CD1c-positive myeloid dendritic cell (primary cell): Measurements from ENCODE around the gene SPAG4.

Experiments
- DNase-seq: peaks from one replicate; pipeline ENCODE4 v3.0.0-alpha.2; 2016; ENCODE audit errors: extremely low spot score

Gene SPAG4

DNA sequence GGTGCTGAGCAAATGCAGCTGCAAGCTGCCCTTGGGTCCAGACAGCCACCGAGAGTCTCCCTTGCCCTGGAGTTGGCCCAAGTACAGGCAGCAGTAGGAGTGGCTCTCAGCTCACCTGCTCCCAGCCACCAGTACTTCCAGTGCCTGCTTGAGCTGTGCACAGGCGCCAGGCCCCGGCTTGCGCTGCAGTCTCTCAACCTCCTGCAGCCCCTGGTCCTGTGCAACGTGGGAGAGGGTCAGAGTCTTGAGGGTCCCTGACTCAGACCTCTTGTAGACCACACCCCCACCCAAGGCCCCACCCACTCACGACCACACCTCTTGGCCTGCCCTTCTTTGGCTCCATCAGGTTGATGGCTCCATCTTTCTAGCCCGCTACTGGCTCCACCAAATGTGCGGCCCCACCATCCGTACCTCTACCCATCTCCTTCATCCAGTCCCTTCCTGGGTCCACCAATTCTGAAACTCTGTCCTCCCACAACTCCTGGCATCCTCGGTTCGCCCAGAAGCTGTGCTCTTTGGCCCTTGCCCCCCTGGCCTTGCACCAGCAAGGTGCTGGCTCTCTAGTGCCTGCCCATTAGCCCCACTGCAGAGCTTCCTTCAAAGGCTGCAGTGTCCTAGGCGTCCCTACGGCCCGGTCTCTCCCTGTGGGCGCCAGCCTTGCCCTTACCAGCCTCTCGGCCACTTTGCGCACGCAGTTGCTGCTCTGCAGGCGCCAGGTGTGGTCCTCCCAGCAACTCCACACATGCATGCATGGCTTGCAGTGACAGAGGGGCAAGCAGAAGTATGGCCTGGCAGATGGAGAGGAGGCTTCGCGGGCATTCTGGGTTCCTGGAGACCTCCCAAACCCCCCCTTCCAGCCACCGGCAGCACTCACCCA is 16.5 kb upstream of the SPAG4 start:
- no peak for DNase-seq

DNA sequence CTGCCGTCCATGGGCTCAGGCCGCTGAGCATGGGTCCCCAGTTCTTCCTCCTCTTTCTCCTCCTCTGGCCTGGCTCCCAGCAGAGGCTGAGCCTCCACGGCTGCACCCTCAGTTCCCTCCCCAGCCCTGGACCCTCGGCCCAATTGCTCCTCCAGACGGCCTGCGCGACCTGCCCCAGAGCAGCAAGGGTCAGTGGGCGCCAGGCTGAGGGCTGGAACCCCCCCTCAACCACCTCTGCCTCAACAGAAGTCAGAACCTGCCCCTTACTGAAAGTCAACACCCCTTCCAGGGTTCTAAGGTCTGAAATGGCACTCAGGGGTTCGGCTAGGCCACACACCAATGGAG is 15.9 kb upstream of the SPAG4 start:
- no peak for DNase-seq

DNA sequence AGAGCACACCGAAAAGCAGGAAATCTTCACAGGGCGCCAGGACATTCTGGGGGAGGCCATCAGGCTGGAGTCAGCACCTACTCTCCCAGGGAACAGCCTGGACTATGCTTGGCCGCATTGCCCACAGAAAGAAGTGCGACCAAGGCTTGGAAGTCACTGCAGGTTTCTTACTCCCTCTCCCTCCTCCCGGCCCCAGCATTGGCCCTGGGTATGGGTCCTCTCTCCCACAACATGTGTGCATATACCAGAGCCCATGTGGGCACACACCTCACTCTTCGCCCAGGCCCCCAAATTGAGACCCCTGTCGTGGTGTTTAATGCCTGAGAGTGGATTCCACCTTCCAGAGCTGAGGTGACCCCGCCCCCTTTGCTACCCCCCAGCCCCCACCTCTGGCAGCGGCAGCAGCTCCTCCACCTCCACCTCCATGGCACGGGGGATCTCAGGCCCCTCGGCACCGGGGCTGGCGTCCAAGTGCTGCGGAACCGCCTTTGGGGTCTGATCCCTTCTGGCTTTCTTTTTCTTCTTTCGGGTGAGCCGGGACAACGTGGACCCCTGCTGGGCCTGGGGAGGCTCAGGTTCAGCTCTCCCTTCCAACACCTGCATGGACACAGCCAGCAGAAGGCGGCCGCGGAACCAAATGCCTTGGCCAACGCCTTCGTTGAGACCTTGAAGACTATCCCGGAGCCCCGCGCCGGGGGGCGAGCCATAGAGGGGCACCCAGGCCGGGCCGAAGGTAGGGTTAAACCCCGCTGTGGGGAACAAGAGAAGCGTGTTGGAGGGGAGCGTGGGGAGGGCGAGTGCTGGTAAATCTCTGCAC is 15.2 kb upstream of the SPAG4 start:
- no peak for DNase-seq

DNA sequence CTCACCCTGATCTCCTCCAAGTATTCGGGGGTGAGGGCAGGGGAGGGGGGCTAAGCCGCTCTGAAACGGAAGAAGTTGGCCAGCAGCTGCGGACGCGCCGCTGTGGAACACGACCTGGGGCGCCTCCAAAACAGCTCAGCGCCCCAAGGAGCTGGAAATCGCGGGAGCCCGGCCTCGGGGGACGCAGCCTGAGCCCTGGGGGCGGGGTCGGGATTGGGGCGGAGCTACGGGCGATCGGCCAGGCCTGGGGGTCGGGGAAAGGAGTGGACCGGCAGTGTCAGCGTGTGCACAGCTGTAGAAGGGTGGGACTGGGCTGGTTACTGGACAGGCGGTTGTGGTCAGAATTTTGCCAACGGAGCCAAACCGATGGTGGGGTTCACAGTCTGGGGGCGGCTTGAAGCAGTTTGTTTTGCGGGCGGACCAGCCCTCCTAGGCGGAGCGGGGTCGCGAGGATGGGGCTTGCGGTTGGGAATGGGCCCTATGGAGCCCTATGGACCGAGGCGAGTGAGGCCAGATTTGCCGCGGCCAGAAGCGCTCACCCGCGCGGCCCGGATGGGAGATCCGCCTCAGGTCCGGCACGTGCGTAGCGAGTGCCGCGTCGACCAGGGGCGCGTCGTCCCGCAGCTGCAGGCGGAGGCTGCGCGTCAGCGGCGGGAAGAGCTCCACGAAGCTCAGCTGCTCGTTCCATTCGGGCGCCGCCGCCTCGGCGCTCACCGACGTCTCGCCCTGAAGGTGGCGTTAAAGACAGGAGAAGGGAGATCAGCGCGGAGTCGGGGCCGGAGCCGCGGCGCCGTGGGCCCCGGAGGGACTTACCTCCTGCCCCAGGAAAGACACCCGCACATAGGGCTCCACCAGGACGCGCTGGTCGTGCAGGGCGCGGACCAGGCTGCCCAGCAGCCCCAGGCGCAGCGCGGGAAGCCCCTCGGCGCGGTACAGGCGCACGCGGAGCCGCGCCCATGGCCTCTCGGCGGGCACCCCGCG is 14.3 kb upstream of the SPAG4 start:
- peak; percentile 83 for DNase-seq

DNA sequence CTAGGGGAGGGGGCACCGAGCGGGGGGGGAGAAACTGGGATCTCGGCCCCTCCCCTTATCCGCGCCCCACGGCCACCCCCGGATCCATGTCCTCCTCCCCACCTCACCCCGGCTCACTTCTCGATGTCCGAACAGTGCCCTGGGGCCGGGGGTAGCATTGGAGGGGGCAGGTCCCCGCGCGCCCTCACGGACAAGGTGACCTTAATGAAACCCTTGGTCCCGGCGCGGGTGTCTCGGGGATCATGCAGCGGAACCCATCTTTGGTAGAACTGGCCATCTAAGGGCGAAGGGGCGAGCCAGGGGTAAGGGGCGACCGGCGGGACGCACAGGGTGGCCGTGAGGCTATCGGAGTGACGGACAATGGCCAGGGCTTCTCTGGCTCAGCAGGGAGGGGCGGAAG is 13.6 kb upstream of the SPAG4 start:
- no peak for DNase-seq

DNA sequence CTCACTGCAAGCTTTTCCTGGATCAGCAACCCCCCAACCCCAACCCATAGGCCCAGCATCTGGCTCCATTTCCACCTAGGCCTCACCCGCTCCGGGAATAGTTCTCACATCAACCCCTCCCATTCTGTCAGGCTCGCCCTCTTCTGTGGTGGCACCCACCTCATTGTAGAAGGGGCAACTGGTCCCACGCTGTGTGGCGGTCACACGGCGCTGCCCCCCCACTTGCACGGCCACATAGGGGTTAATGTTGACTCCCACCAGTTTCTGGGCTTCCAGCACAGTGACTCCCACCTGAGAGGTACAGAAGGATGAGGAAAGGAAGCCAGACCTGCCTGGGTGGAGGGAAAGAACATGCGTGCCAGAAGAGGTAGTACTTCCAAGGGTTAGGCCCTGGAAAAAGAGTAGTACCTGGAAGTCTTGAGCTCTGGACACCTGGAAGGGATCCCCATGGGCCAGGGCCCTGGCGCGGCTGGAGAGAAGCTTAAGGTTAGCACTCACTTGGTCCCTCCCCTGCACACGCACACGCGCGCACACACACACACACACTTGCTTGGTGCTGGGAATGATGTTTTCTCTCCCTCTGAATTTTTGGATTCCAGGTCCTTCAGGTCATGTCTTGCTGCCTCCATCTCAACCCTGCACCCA is 12.7 kb upstream of the SPAG4 start:
- DNase-seq, result no peak

DNA sequence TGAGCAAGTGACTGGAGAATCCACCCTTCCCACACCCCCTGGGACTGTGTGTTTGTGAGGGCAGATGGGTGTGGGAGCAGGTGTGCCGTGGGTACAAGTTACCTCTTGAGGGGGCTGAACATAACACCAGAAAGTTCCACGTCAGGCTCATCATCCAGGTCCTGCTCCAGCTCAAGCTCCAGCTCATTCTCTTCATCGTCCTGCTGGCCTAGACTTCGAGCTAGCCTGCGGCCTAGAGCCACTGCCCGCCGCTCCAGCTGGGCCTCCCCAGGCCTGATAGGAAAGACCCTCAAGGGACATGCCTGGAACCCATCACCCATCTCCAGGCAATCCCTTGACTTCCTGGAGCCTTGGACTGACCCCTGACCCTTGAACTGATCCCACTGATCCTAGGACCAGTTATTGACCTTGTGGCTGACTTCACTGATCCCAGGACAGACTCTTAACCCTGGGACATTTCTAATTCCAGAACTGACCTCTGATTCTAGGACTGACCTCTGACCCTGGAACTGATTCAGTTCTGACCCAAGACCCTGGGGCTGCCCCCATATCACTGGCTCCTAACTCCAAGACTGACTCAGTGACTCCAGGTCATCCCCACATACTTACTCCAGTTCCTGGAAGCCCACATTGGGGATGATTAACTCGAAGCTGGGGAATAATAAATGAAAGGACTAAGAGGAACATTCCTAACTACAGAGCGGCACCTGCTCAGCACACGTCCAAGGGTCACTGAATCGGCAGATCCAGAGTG is 11.8 kb upstream of the SPAG4 start:
- no peak for DNase-seq

DNA sequence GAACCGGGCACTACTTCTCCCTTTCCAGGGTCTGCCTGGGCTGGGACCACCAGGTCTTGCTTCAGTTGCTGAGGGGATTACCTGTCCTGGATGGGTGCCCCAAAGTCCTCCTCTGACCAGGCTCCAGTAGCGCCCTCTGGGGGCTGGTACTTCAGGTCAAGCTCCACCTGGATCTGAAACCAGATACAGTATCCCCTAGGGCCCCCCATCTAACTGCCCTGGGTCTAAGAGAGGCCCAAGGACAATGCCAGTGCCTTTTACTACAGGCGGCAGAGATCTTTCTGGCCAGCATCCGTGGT is 11.2 kb upstream of the SPAG4 start:
- DNase-seq, result no peak

DNA sequence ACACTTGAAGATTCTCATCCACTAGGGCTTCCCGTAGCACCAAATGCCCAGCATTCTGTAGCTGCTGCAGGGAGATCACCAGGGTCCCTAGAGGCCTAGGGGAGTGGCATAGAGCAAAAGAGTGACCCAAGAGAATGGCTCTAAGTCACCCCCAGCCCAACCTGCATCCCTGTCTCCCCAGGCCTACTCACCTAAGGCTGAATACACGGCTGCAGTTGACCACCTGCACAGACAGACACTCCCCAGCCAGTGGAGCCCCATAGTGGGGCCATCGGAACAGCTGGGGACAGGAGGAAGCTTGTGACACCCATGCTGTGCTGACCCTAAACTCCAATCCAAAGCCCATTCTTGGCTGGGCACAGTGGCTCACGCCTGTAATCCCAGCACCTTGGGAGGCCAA is 9.5 kb upstream of the SPAG4 start:
- no peak for DNase-seq

DNA sequence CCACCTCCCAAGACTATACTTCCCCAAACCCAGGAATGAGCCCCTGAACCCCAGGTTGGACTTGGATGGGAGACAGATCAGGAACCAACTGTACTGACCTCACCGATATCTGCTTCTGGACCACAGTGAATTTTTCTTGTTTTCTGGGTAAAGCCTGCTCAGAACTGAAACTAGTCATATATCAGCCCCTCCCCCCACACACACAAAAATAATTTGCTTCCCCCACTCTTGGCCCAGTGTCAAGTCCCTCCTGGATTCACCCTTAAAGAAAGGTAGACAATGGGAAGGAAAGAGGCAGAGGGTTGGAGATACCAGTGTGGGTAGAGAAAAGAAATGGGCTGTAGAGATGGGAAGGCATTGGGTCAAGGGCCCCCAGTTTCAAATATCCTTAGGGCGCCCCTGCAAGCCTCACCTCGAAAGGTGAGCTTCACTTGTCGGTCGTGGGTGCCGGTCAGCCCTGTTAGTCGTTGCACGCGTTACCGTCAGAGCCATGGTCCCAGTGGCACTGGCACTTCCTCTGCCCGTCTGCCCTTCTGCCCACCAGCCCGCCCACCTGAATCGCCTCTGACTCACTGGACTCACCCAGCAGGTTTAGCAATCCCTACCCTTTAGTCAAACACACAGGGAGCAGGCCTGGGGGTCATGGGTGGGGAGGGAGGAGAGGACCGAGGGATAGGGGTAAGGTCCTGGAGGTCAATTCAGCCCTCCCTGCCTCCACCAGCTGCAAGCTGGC is 8.5 kb upstream of the SPAG4 start:
- DNase-seq, result peak; percentile 79

DNA sequence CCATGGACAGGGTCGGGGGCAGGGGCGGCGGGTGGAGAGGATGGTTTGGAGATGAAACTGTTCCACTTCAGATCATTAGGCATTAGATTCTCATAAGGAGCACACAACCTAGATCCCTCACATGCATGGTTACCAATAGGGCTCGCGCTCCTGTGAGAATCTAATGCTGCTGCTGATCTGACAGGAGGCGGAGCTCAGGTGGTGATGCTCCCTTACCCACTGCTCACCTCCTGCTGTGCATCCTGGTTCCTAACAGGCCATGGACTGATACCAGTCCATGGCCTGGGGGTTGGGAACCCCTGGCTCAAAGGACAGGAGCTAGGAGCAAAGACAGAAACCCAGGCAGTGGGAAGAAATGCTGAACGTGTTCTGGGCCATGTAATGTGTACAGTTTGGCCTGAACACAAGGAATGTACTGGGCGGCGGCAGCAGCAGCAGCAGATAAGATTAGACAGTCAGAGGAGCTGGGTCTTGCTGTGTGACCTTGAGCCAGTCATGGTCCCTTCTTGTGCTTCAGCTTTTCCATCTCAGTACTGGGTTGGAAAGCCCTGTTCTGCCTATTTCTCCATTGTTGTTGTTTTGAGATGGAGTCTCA is 4.7 kb upstream of the SPAG4 start:
- no peak for DNase-seq

DNA sequence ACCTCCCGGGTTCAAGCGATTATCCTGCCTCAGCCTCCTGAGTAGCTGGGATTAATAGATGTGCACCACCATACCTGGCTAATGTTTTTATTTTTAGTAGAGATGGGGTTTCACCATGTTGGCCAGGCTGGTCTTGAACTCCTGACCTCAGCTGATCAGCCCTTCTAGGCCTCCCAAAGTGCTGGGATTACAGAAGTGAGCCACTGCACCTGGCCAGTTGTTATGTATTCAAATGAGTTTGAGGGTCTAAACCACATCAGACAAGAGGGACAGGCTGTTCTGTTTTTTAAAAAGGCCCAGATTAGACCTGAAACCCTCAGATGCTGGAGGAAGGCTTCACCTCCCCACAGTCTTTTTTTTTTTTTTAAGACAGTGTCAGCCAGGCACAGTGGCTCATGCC is 4.1 kb upstream of the SPAG4 start:
- DNase-seq, result no peak

DNA sequence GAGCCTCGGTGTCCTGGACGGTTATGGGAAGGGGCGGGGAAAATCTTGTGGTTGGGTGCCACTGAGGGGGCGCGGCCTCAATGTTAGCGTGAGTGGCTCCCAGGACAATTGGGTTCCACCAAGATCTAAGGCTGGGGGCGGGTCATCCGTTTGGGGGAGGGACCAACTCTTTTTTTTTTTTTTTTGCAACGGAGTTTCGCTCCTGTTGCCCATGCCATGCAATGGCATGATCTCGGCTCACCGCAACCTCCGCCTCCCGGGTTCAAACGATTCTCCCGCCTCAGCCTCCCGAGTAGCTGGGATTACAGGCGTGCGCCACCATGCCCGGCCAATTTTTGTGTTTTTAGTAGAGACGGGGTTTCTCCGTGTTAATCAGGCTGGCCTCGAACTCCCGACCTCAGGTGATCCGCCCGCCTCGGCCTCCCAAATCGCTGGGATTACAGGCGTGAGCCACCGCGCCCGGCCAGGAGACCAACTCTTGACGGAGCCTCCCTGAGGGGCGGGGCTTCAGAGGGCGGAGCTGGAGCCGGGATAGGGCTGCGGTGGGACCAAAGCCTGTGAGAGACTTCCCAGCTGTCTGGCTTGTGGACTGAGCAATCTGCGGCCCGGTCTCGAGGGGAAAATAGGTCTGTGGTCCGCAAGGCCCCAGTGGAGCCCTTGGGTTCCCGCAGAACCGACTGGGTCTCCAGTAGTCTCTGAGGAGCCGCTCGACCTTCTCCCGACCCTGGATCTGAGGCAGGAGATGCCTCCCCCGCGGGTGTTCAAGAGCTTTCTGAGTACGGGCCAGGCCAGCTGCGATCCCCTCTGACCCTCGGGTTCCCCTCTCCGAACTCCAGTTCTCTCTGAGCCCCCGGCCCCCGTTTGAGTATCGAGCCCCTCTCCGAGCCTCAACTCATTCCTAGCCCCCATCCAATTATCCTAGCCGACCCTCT is 1.1 kb downstream of the SPAG4 start:
- peak; percentile 73 for DNase-seq

DNA sequence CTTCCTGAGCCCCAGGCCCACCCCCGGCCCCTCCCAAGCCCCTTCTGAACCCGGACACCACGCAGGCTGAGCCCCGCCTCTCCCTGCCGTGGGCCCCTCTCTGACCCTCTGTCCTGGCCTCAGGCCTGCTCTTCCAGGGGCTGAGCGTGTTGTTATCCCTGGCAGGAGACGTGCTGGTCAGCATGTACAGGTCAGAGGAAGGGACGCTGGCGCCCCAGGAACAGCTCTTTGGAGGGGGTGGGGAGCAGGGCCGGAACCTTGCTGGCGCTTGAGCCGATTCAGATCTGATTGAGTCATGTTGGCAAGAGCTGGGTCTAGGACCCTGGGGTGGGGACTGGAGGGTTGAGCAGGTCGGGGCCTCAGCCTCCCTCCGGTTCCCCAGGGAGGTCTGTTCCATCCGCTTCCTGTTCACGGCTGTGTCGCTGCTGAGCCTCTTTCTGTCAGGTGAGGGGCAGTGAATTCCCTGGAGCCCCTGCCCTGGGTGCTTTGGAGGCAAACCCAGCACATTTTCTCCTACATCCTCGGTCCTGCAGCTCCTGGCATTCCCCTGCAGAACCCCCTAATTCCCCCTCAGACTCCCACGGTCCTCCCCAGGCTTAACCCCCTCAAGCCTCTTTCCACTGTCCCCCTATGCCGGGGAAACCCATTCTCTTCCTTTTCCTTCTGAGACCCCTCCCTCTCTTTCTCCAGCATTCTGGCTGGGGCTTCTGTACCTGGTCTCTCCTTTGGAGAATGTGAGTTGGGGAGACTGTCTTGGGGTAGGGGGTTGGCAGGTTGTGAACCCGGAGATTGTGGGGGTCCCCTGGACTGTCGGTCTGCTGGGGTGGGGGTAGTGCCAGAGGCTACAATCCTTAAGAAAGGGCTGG is 2.0 kb downstream of the SPAG4 start:
- DNase-seq, result peak; percentile 37

DNA sequence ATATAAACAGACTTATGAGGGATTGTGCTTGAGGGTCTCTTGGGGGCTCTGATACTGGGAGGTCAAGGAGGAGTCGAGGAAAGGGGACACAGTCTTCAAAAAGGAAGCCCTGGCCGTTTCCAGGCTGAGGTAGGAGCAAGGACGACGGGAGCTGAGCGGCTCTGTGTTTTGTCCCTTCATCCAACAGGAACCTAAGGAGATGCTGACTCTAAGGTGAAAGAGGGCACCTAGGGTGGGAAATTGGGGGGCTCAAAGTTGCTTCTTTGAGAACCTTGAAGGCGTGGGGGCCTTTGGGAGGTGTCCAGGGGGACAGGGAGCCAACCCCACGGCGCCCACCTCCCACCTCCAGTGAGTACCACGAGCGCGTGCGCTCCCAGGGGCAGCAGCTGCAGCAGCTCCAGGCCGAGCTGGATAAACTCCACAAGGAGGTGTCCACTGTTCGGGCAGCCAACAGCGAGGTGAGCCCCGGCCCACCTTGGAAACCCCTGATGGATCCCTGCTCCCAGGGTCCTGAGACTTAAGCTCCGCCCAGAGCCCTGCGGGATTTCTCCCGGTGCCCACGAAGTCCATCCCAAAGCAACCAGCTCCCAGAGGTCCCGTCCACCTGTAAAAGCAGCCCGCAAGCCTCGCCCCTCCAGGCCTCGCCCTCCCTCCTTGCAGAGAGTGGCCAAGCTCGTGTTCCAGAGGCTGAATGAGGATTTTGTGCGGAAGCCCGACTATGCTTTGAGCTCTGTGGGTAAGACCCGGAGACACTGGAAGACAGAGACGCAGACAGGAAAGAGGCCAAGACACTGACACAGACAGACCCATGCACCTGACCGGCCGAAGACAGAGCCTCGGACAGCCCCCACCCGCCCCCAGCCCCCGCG is 2.9 kb downstream of the SPAG4 start:
- no peak for DNase-seq

DNA sequence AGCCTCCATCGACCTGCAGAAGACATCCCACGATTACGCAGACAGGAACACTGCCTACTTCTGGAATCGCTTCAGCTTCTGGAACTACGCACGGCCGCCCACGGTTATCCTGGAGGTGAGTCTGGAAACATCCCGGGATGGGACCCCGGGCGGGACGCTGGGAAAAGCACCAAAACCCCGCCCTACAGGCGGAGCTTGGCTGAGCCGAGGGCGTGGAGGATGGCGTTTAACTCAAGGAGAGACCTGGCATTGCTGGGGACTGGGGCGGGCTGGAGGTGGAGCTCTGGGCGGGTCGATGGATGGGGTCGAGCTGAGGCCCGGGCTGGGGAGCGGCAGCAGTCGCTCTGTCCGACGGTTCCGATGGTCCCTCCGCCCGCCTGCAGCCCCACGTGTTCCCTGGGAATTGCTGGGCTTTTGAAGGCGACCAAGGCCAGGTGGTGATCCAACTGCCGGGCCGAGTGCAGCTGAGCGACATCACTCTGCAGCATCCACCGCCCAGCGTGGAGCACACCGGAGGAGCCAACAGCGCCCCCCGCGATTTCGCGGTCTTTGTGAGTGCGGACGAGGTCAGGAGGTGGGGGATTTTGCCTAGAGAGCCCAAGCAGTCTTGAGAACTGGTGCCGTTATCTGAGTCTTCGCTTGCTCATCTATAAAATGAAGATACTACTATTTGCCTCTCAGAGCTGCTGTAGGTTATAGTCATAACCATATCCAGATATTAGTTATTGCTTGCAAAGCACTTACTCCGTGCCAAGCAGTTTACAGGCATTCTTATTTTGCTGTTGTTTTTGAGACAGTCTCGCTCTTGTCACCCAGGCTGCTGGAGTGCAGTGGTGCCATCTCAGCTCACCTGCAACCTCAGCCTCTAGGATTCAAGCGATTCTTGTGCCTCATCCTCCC is 3.8 kb downstream of the SPAG4 start:
- DNase-seq, result peak; percentile 56
